Activated B cell treated with CpG ODN at 0.5 μM for 24 hours (primary cell): ENCODE data around the gene CACNA1B. TPM values are rescaled to one million over a fixed set of nuclear protein-coding genes. Genes with fewer than 3 reads are reported as not detected.

Experiments
- ATAC-seq: fragments of 200-7000 bp; cut with Tn5 transposase; one replicate; pipeline ENCODE4 v1.10.0; 2021; ENCODE audit warnings: low read depth, mild to moderate bottlenecking, moderate library complexity
- CTCF ChIA-PET: fragments of 350-600 bp; sonication (Branson Sonifier 250); formaldehyde crosslinking; loops from one replicate; lab custom pipeline; 2021; ENCODE audit warnings: antibody characterized with exemption; lab: Charles Lee
- POLR2A ChIA-PET: fragments of 350-600 bp; sonication (Branson Sonifier 250); formaldehyde crosslinking; loops from one replicate; lab custom pipeline; 2021; ENCODE audit warnings: antibody characterized with exemption; lab: Charles Lee
- DNase-seq: peaks from one replicate; pipeline ENCODE4 v3.0.0; 2022
- H3K27ac Mint-ChIP-seq: one replicate; pipeline ENCODE4 v1.8.0; 2020; ENCODE audit warnings: mixed read lengths
- H3K27me3 Mint-ChIP-seq: one replicate; pipeline ENCODE4 v1.8.0; 2021; ENCODE audit warnings: mixed read lengths
- H3K36me3 Mint-ChIP-seq: one replicate; pipeline ENCODE4 v1.8.0; 2021; ENCODE audit warnings: low read depth, mixed read lengths
- H3K4me1 Mint-ChIP-seq: one replicate; pipeline ENCODE4 v1.8.0; 2021; ENCODE audit warnings: mixed read lengths
- H3K4me3 Mint-ChIP-seq: one replicate; pipeline ENCODE4 v1.8.0; 2020; ENCODE audit warnings: mild to moderate bottlenecking, mixed read lengths
- H3K9me3 Mint-ChIP-seq: one replicate; pipeline ENCODE4 v1.8.0; 2020; ENCODE audit warnings: mixed read lengths
- CTCF ChIP-seq: fragments of 200-600 bp; IDR thresholded peaks from one replicate; pipeline ENCODE4 v1.8.0; 2022; ENCODE audit warnings: antibody characterized with exemption, mild to moderate bottlenecking
- intact Hi-C: fragments of 100-400 bp; cut with micrococcal nuclease; formaldehyde crosslinking; loops from one replicate; pipeline ENCODE4 v1.15.1; 2024
- total RNA-seq: library from RNA; stranded (reverse); gene quantifications from 2 replicates; pipeline ENCODE4 v1.2.3, GENCODE V29; 2022

Gene CACNA1B
- total RNA-seq, 1 donor from 2014 or later, result 1.5 TPM

GRCh38 chr9:138097501-138097991 is 220.0 kb downstream of the CACNA1B start:
- H3K27me3 Mint-ChIP-seq, result no peaks in the 10 kb centered on the region
- ATAC-seq (no peak), DNase-seq (no peak)
- no peak overlapping the region for H3K27ac Mint-ChIP-seq
- no peaks in the 10 kb centered on the region for H3K9me3 Mint-ChIP-seq
- ChIA-PET CTCF (no interaction called here), POLR2A (no interaction called here)
- intact Hi-C loops, result no loop called here
- H3K36me3 Mint-ChIP-seq, result no peaks in the 10 kb centered on the region
- no peak for TF ChIP-seq CTCF
- H3K4me3 Mint-ChIP-seq, result no peak overlapping the region
- no peaks in the 10 kb centered on the region for H3K4me1 Mint-ChIP-seq

- Mint-ChIP-seq H3K27me3 (no peaks in the 10 kb centered on the region), H3K4me3 (no peak overlapping the region), H3K9me3 (no peaks in the 10 kb centered on the region), H3K36me3 (no peaks in the 10 kb centered on the region), H3K27ac (no peak overlapping the region), H3K4me1 (no peaks in the 10 kb centered on the region)
- intact Hi-C loops, result no loop called here
- no peak for TF ChIP-seq CTCF
- DNase-seq, result no peak
- POLR2A ChIA-PET, result no interaction called here
- CTCF ChIA-PET, result no interaction called here
- ATAC-seq, result no peak
Measured at GRCh38 chr9:138098116-138098907, 220.7 kb downstream of the CACNA1B start.

- no peak for DNase-seq
- intact Hi-C loops, result no loop called here
Measured at GRCh38 chr9:138098908-138099791, 221.6 kb downstream of the CACNA1B start.

GRCh38 chr9:138099803-138100598 is 222.4 kb downstream of the CACNA1B start:
- H3K4me3 Mint-ChIP-seq, result no peak overlapping the region
- H3K27me3 Mint-ChIP-seq, result no peaks in the 10 kb centered on the region
- intact Hi-C loops, result no loop called here
- H3K27ac Mint-ChIP-seq, result no peak overlapping the region
- H3K36me3 Mint-ChIP-seq, result no peaks in the 10 kb centered on the region
- H3K4me1 Mint-ChIP-seq, result no peaks in the 10 kb centered on the region
- no peaks in the 10 kb centered on the region for H3K9me3 Mint-ChIP-seq
- DNase-seq, result no peak
- CTCF ChIA-PET, result no interaction called here
- no peak for TF ChIP-seq CTCF
- ATAC-seq, result no peak
- POLR2A ChIA-PET, result no interaction called here

More at GRCh38 chr9:138098908-138099791, 221.6 kb downstream of the CACNA1B start:
- Mint-ChIP-seq H3K4me1 (no peaks in the 10 kb centered on the region), H3K27me3 (no peaks in the 10 kb centered on the region), H3K27ac (no peak overlapping the region), H3K36me3 (no peaks in the 10 kb centered on the region), H3K9me3 (no peaks in the 10 kb centered on the region), H3K4me3 (no peak overlapping the region)
- POLR2A ChIA-PET, result no interaction called here
- TF ChIP-seq CTCF, result no peak
- ATAC-seq, result no peak
- CTCF ChIA-PET, result no interaction called here
